H9 (cell line): ENCODE results near the gene RAP1GAP. TPM values are rescaled to one million over a fixed set of nuclear protein-coding genes. Genes with fewer than 3 reads are reported as not detected.
A peak's percentile ranks its signal among the peaks of the same experiment; 100 is the strongest.

ENCODE experiments used
- DNase-seq: peaks from one replicate; pipeline ENCODE4 v3.0.0-alpha.2; 2017
- H2AFZ ChIP-seq: one replicate; pipeline ENCODE4 v1.6.1; 2013; ENCODE audit warnings: mild to moderate bottlenecking, low read length, control low read depth, moderate library complexity
- H2AK5ac ChIP-seq: 2 replicates; pipeline ENCODE4 v1.6.1; 2013; ENCODE audit warnings: low read length, control low read depth, mixed read lengths; ENCODE audit not compliant: insufficient read length
- H2BK120ac ChIP-seq: one replicate; pipeline ENCODE4 v1.6.1; 2013; ENCODE audit warnings: low read depth, mild to moderate bottlenecking, low read length, control low read depth, inconsistent platforms; ENCODE audit not compliant: poor library complexity, severe bottlenecking
- H2BK12ac ChIP-seq: 2 replicates; pipeline ENCODE4 v1.6.1; 2013; ENCODE audit warnings: low read length, control low read depth, mixed read lengths, low read depth; ENCODE audit not compliant: insufficient read length
- H2BK15ac ChIP-seq: 2 replicates; pipeline ENCODE4 v1.6.1; 2013; ENCODE audit warnings: low read depth, low read length, control low read depth
- H2BK20ac ChIP-seq: one replicate; pipeline ENCODE4 v1.6.1; 2013; ENCODE audit warnings: low read depth, mild to moderate bottlenecking, low read length, control low read depth, inconsistent platforms; ENCODE audit not compliant: poor library complexity, severe bottlenecking
- H2BK5ac ChIP-seq: 2 replicates; pipeline ENCODE4 v1.6.1; 2013; ENCODE audit warnings: low read length, control low read depth, mixed read lengths; ENCODE audit not compliant: insufficient read length
- H3K14ac ChIP-seq: 2 replicates; pipeline ENCODE4 v1.6.1; 2013; ENCODE audit warnings: low read length, control low read depth; ENCODE audit not compliant: insufficient read depth
- H3K18ac ChIP-seq: 2 replicates; pipeline ENCODE4 v1.6.1; 2013; ENCODE audit warnings: low read depth, mild to moderate bottlenecking, mixed read lengths, low read length, control low read depth; ENCODE audit not compliant: insufficient read length
- H3K23ac ChIP-seq: 2 replicates; pipeline ENCODE4 v1.6.1; 2013; ENCODE audit warnings: low read length, control low read depth, mixed read lengths, low read depth; ENCODE audit not compliant: insufficient read length
- H3K23me2 ChIP-seq: 2 replicates; pipeline ENCODE4 v1.6.1; 2013; ENCODE audit warnings: low read depth, mild to moderate bottlenecking, mixed read lengths, low read length, control low read depth; ENCODE audit not compliant: insufficient read length, poor library complexity, severe bottlenecking
- H3K27ac ChIP-seq: 2 replicates; pipeline ENCODE4 v1.5.1; 2013; ENCODE audit warnings: low read length, control low read depth, mixed read lengths, low read depth; ENCODE audit not compliant: insufficient read length
- H3K27me3 ChIP-seq: 2 replicates; pipeline ENCODE4 v1.6.1; 2013; ENCODE audit warnings: low read length, control low read depth, inconsistent platforms; ENCODE audit not compliant: insufficient read depth
- H3K4ac ChIP-seq: 2 replicates; pipeline ENCODE4 v1.6.1; 2013; ENCODE audit warnings: low read depth, mild to moderate bottlenecking, control low read depth, inconsistent platforms, low read length, moderate library complexity
- H3K4me1 ChIP-seq: 2 replicates; pipeline ENCODE4 v1.6.1; 2013; ENCODE audit warnings: low read length, control low read depth, inconsistent platforms; ENCODE audit not compliant: insufficient read depth
- H3K4me2 ChIP-seq: 2 replicates; pipeline ENCODE4 v1.6.1; 2013; ENCODE audit warnings: low read length, control low read depth, mixed read lengths; ENCODE audit not compliant: insufficient read length, insufficient read depth
- H3K56ac ChIP-seq: 2 replicates; pipeline ENCODE4 v1.6.1; 2013; ENCODE audit warnings: low read depth, mild to moderate bottlenecking, mixed read lengths, low read length, control low read depth; ENCODE audit not compliant: insufficient read length
- H3K79me1 ChIP-seq: 2 replicates; pipeline ENCODE4 v1.6.1; 2013; ENCODE audit warnings: low read depth, mild to moderate bottlenecking, moderate library complexity, low read length, control low read depth, inconsistent platforms; ENCODE audit not compliant: insufficient read depth, poor library complexity, severe bottlenecking
- H3K79me2 ChIP-seq: 2 replicates; pipeline ENCODE4 v1.6.1; 2013; ENCODE audit warnings: low read length, control low read depth, inconsistent platforms; ENCODE audit not compliant: insufficient read depth
- H3K9ac ChIP-seq: 2 replicates; pipeline ENCODE4 v1.6.1; 2013; ENCODE audit warnings: low read length, control low read depth, mixed read lengths; ENCODE audit not compliant: insufficient read length; ENCODE audit errors: extremely low read depth
- H3K9me3 ChIP-seq: one replicate; pipeline ENCODE4 v1.6.1; 2013; ENCODE audit warnings: low read depth, low read length, inconsistent platforms; ENCODE audit not compliant: control insufficient read depth
- H3T11ph ChIP-seq: one replicate; pipeline ENCODE4 v1.6.1; 2013; ENCODE audit warnings: mild to moderate bottlenecking, low read length, control low read depth, inconsistent platforms
- H4K20me1 ChIP-seq: one replicate; pipeline ENCODE4 v1.6.1; 2013; ENCODE audit not compliant: control insufficient read depth, insufficient read length, insufficient read depth
- H4K5ac ChIP-seq: 2 replicates; pipeline ENCODE4 v1.6.1; 2013; ENCODE audit warnings: low read depth, mild to moderate bottlenecking, mixed read lengths, low read length, control low read depth; ENCODE audit not compliant: insufficient read length
- H4K8ac ChIP-seq: replicated peaks from 2 replicates; pipeline ENCODE4 v1.6.1; 2013; ENCODE audit warnings: low read length, control low read depth, mixed read lengths, low read depth; ENCODE audit not compliant: insufficient read length
- H4K91ac ChIP-seq: 2 replicates; pipeline ENCODE4 v1.6.1; 2013; ENCODE audit warnings: low read depth, mild to moderate bottlenecking, moderate library complexity, mixed read lengths, low read length, control low read depth; ENCODE audit not compliant: insufficient read length
- H3K27ac Mint-ChIP-seq, 3 experiments: 2 replicates in 2 of 3; 3 replicates in 1 of 3; pipeline ENCODE4 v1.8.0; 2020 to 2021; ENCODE audit warnings: mixed read lengths in 3 of 3, mild to moderate bottlenecking in 1 of 3, moderate library complexity in 1 of 3
- H3K27me3 Mint-ChIP-seq: 2 replicates; pipeline ENCODE4 v1.8.0; 2021; ENCODE audit warnings: low read depth, mild to moderate bottlenecking, moderate library complexity, mixed read lengths
- H3K36me3 Mint-ChIP-seq, 3 experiments: 2 replicates in 2 of 3; 3 replicates in 1 of 3; pipeline ENCODE4 v1.8.0; 2020 to 2021; ENCODE audit warnings: low read depth in 3 of 3, mixed read lengths in 3 of 3; ENCODE audit not compliant: insufficient read depth in 1 of 3
- H3K4me1 Mint-ChIP-seq, 2 experiments: 2 replicates each; pipeline ENCODE4 v1.8.0; 2020; ENCODE audit warnings: mixed read lengths in 2 of 2
- H3K4me3 Mint-ChIP-seq, 2 experiments: 2 replicates in 1 of 2; 3 replicates in 1 of 2; pipeline ENCODE4 v1.8.0; 2020 to 2021; ENCODE audit warnings: mild to moderate bottlenecking in 2 of 2, mixed read lengths in 2 of 2, moderate library complexity in 1 of 2
- H3K9me3 Mint-ChIP-seq, 2 experiments: 2 replicates in 1 of 2; 3 replicates in 1 of 2; pipeline ENCODE4 v1.8.0; 2020; ENCODE audit warnings: mild to moderate bottlenecking in 2 of 2, mixed read lengths in 2 of 2, moderate library complexity in 1 of 2
- CTCF ChIP-seq: fragments of 200-600 bp; sonication (generic); conservative IDR thresholded peaks from 3 replicates; pipeline ENCODE4 v1.8.0; 2021; ENCODE audit warnings: antibody characterized with exemption, mild to moderate bottlenecking
- WGBS: extraction: QIAGEN DNeasy Blood & Tissue Kit; methylation state at CpG from one replicate; pipeline ENCODE4 v1.1.7; 2013; ENCODE audit warnings: missing lambda C conversion rate, low lambda C conversion rate, mixed read lengths; ENCODE audit not compliant: insufficient read length; ENCODE audit errors: extremely low coverage; 5-methylcytosine and 5-hydroxymethylcytosine counted together
- total RNA-seq: library from RNA; stranded (reverse); gene quantifications from 2 replicates; pipeline ENCODE4 v1.2.1, GENCODE V29; 2021

Gene RAP1GAP
- total RNA-seq, 1 experiment from 2014 or later, result 7.9 TPM

- Histone ChIP-seq H3K9ac (no peak overlapping the region), H3K23me2 (peaks cover 11% of the 10 kb centered on the region), H3K4ac (no peak overlapping the region), H3K27me3 (no peaks in the 10 kb centered on the region), H2BK5ac (no peak overlapping the region), H3K14ac (no peak overlapping the region), H3K27ac (no peak overlapping the region), H3K79me1 (no peaks in the 10 kb centered on the region), H3K18ac (no peak overlapping the region), H3K9me3 (no peaks in the 10 kb centered on the region), H4K8ac (no peak overlapping the region), H2BK120ac (no peak overlapping the region), H3K23ac (no peak overlapping the region), H2BK15ac (no peak overlapping the region), H3K4me1 (no peaks in the 10 kb centered on the region), H4K5ac (no peak overlapping the region), H2BK20ac (no peak overlapping the region), H2AFZ (no peak overlapping the region), H3K79me2 (no peaks in the 10 kb centered on the region), H2AK5ac (no peak overlapping the region), H4K20me1 (peaks cover 3% of the 10 kb centered on the region), H2BK12ac (no peak overlapping the region), H3T11ph (no peak overlapping the region), H4K91ac (no peak overlapping the region), H3K4me2 (no peak overlapping the region), H3K56ac (no peak overlapping the region)
- no peaks in the 10 kb centered on the region for H3K36me3 Mint-ChIP-seq
- peaks cover 19% of the 10 kb centered on the region for H3K27me3 Mint-ChIP-seq
- no peak overlapping the region for H3K4me3 Mint-ChIP-seq
- H3K9me3 Mint-ChIP-seq, result no peaks in the 10 kb centered on the region; a peak in 2 of 5 replicates
- no CpG with 5 or more reads among the region's 19 CpGs for WGBS
- H3K27ac Mint-ChIP-seq, result peak overlapping the region in 1 of 3 experiments; percentile 63; a peak in 1 of 7 replicates
- DNase-seq, result peak; percentile 93
- no peak for TF ChIP-seq CTCF
- peaks cover 17 to 32% of the 10 kb centered on the region in 2 experiments for H3K4me1 Mint-ChIP-seq
Observed at GRCh38 chr1:21647431-21648351, 21.5 kb downstream of the RAP1GAP start.
